Measurements from ENCODE around the gene SEL1L3.

GRCh38 chr4:25861951-25862410 lies 807 bp downstream of the SEL1L3 start:
- no peak for TF ChIP-seq MAFK (conservative IDR thresholded peaks at IDR 0.05 in 1 of 2, IDR thresholded peaks at IDR 0.05 in 1 of 2; ENCODE audit: low read length in 2 of 2)
- no peak for TF ChIP-seq AKNA (CRISPR knock-in tag; IDR thresholded peaks at IDR 0.05; ENCODE audit: borderline replicate concordance)
- TF ChIP-seq SAFB2 (CRISPR knock-in tag; IDR thresholded peaks at IDR 0.05; ENCODE audit: borderline replicate concordance, low read depth): no peak
- no peak for TF ChIP-seq CTCF (CRISPR knock-in tag; IDR thresholded peaks at IDR 0.05)
- TF ChIP-seq SYNCRIP (IDR thresholded peaks at IDR 0.05; ENCODE audit: insufficient read depth, low read depth, low read length): no peak
- TF ChIP-seq TSC22D2 (CRISPR knock-in tag; IDR thresholded peaks at IDR 0.05; ENCODE audit: borderline replicate concordance): no peak
- no peak for TF ChIP-seq ZBTB40 (IDR thresholded peaks at IDR 0.05)
- no peak for TF ChIP-seq ZBTB40 (CRISPR knock-in tag; IDR thresholded peaks at IDR 0.05)
- TF ChIP-seq ZNF614 (CRISPR knock-in tag; IDR thresholded peaks at IDR 0.05; ENCODE audit: borderline replicate concordance): no peak
- no peak for TF ChIP-seq CSRNP2 (CRISPR knock-in tag; conservative IDR thresholded peaks at IDR 0.05; ENCODE audit: low read depth)
- no peak for TF ChIP-seq CHD2 (IDR thresholded peaks at IDR 0.05; ENCODE audit: low read depth, low read length)
- no peak for TF ChIP-seq HNRNPK (IDR thresholded peaks at IDR 0.05; ENCODE audit: low read depth, low read length, poor library complexity, severe bottlenecking)
- no peak for TF ChIP-seq RBFOX2 (IDR thresholded peaks at IDR 0.05; ENCODE audit: low read depth, low read length)

Measured in HepG2 (cell line).